Stimulated activated CD4-positive, alpha-beta T cell treated with anti-CD3 and anti-CD28 coated beads, Interleukin-12 subunit alpha, Interleukin-12 subunit beta, amount 100 ng/mL, for 24 hours (primary cell): ENCODE results near the gene ARNT2.

ENCODE experiments used
- DNase-seq, 2 experiments: peaks; one replicate each; pipeline ENCODE4 v3.0.0-alpha.2; 2020; ENCODE audit warnings: low read depth in 2 of 2

The ARNT2 gene

DNA sequence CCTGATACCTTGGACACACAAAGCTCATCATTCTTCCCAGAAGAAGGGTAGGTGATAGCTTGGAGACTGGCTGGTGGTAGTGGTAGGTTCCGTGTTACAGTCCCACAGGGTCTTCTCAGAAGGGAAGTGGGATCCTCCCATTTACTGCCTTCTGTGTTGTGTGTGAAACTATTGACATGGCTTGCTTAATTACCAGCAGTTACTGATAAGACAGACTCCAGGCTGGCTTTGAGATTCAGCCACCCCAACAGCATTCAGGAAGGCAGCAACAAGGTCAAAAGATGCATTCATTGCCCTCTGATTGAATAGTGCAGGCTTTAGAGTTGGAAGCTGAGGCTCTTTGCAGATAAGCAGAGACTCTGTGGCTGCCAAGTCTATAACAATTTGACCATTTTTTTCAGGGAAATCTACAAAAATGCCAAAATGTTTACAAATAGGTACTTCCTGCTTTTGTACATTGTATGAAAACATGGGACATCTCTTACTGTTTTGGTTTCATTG lies 7.7 kb downstream of the ARNT2 start:
- no peak for DNase-seq

DNA sequence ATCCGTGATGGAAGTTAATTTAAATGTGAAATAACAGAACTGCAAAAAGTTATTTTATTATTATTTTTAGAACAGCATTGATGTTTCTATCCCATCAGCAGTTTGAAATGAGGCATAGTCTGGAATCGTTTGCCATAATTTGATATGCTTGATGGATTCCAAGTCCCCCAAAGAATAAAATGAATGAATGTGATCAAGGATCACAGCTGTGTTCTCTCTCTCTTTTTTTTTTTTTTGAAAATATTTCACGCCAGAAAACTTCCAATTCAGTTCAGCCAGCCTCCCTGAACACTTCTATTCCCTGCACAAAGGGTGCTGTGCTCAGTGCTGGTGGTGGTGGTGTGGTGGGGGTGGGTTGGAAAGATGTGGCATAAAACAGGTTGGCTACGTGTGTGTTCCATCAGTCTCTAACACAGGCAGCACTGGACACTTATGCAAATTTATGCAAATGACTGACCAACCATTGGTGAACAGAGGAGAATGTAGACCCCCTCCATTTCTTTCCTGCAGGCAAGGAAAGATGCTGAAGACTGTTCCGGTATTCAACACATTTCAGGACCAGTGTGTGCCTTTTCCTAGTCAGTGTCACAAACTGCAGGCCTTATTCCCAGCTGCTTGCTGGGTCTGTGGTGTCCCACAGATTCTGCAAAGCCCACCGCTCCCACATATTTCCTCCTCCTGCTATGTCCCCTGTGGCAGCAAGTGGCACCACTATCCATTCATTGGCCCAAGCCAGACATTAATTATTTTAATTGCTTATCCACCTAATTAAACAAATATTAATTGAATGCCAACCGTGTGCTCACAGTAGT lies 10.6 kb downstream of the ARNT2 start:
- DNase-seq, result no peak

DNA sequence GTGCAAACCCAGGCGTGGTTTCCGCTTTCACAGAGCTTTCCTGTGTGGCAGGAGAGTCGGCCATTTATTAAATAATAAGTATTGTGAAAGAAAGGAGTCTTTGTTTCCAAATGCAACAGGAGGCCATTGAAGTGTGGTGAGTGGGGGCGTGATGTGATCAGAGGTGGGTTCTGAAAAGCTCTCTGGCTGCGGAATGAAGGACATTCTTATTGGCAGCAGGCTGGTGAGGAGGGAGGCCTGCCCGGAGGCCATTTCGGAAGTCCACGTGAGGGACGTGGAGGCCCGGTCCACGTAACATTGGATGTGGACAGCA lies 11.1 kb downstream of the ARNT2 start:
- DNase-seq, result no peak

DNA sequence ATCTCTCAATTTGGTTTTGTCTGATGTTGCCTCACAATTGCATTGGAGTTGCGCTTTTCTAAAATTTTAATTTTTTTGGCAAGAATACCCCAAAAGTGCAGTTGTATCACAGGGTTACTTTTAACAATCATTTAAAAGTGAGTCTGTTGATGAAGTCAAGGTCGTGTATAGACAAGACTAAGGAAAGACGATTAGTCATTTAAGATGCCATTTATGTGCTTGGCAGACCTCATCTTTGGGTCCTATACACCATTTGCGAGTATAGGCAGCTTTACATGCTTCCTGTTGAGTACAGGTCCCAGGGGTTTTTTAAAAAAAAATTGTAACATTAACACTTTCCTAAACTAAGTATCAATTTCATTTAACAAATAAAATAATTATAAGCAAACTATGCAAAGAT lies 12.5 kb downstream of the ARNT2 start:
- DNase-seq, result no peak

- no peak for DNase-seq
These were observed 14.8 kb downstream of the ARNT2 start for GRCh38 chr15:80418892-80419537.

- no peak for DNase-seq
These were observed 15.4 kb downstream of the ARNT2 start for GRCh38 chr15:80419546-80419945.

GRCh38 chr15:80420658-80421057 lies 16.5 kb downstream of the ARNT2 start:
- no peak for DNase-seq

DNA sequence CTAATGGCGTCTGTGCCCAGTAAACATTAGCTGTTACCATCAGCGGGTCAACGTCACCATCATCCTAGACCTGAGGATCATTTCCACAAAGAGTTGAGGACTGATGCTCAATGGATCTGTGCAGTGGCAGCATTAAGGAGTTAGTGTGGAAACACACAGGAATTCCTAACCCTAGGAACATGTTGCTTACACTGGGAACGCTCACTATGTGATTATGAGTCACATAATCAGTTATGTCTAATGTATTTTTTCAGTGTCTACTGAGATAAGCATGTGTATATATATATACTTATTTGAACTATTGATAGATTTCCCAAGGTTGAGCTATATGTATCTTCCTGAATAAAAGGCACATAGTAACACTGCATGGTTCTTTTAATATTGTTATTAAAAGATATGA lies 19.0 kb downstream of the ARNT2 start:
- no peak for DNase-seq

GRCh38 chr15:80424381-80424780 lies 20.2 kb downstream of the ARNT2 start:
- DNase-seq, result no peak

DNA sequence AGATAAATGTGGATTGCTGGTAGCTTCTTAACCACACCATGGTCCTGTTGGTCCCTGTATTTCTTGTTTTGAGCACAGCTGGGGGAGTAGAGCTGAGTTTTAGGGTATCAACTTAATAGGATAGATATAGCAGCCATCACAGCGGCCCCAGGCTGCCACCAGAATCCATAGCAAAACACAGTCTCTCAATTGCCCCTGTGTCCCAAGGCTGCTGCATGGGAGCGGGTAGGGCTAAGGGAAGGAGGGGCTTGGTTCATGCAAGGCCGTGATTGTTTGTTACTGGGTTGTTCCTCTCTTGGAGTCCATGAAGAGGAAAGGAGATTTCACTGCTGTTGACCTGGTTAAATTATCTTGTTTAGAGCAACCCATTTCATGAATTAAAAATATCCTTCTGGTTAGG lies 22.1 kb downstream of the ARNT2 start:
- no peak for DNase-seq

- DNase-seq, result no peak
These were observed 25.8 kb downstream of the ARNT2 start for GRCh38 chr15:80429964-80430363.

DNA sequence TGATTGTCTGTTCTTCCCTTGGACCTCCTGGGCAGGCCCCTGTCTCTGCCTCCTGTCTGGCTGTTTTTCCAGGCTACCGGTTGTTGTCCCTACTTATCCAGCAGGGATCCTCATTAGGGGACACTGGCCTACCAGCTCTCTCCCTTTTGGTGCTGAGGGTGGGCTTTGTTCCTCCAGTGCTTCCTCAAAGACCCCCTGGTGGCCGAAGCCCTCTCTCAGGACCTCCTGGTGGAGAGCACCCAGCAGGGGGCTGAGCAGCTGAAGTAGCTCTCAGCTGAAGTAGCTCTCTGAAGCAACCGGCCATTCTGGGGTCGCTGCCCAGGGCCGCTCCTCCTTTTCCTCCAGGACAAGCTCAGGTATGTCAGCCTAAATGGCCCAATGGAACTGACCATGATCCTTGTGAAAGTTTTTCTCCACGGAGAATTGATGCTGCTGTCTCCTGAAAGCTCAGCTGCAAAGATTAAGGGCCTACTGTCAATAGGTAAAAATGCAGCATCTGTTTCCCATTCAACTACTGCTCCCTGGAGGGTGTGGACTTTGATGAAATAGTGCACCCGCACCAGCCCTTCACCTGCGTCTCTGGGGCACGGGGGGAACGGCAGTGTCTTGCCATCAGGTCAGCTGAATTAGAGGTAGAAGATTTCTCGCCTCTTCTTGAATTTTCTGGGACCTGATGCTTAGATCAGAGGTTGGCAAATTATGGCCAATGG lies 27.6 kb downstream of the ARNT2 start:
- DNase-seq, result no peak

DNA sequence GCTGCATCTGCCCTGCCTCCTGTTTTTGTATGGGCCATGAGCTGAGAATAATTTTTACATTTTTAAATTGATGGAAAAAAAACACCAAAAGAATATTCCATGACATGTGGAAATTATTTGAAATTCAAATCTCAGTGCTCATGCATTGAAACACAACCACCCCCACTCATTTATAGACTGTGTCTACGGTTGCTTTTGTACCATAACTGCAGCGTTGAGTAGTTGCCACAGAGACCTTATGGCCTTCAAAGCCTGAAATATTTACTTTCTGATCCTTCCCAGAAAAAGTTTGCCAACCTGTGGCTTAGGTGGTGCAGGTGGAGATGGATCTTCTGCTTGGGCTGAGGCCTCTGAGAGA lies 28.1 kb downstream of the ARNT2 start:
- DNase-seq, result no peak

DNA sequence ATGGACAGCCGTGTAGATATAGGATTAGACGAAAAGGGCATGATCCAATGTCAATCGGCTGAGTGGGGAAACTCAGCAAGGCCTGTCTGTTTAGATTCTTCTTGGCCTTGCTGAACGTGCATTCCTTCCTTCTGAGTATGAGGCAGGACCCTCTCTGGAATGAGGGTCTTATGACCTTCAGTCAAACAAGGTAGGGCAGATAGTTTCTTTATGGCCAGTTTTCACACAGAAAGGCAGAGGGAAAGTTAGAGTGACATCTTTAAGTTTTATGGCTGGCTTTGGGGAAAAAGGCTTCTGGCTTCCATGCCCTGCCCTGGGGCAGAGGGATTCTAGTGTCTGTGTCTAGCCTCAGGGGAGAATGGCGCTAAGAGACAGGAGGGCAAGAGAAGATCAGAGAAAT lies 29.7 kb downstream of the ARNT2 start:
- DNase-seq, result no peak

DNA sequence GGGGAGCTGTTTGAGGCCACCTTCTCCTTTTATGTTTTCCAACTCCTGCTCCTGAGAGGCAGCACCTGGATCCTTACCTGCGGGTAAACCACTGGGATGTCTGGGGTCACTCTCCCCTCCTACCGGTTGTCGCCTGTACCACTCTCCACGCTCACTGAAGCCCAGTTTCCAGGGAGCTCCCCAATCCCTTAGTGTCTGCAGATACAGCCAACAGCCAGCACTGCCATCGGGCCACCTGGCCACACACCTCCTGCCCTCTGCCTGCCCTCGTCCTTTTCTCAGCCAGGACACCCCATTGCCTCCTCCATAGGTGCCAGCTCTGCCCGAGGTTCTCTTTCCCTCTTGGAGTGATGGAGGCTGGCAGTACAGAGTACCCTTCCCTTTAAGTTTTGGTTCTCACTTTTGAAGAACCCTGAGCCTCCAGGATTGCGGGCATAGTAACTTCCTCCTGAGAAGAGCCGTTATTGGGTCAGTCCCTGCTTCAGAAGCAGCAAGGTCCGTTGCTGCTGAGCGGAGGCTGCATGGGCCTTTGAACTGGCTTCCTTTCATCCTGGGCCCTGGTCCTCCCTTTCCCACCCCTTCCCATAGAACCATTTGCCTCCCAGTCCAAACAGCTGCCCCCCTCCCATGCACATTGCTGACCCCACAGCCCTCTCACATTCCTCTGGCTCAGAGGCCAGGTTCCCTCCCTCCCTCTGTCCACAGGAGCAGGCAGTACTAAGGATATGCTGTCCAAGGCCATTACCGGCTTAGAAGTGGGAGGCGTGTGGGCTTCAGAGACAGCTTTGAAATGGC lies 30.9 kb downstream of the ARNT2 start:
- DNase-seq, result no peak

DNA sequence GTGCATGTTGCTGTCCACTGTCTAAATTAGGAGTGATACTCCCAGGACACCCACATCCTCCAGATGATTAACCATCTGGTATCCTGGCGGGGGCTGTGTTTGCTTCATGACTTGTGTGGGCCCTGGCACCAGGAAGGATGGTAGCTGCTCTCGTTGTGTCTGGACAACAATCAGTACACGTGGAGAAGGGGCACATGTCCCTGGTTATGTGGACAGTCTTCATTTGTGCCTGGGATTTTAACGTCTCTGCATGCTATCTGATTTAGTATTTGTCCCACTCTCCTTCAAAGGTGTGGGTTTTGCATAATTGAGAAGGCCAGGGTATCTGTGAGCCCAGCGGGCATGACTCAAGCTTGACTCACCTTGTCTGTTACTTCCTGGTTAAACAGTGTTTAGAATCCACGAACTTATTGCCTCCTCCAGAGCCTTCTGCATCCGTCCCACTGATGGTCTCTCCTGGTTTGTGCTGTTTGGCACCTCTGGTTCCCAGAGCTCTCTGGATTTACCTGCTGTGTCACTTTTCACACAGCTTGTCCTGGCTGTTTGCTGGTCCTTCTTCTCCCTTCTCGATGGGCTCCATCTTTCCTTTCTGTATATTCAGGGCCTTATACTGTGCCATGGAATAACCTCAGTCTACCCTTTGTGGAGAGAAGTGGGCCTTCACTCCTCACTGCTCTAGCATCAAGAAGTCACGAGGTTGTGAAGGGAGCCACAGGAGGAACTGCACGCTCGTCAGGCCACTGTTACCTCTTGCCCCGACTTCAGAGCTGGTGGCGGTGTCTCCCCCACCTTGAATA lies 32.5 kb downstream of the ARNT2 start:
- no peak for DNase-seq

DNA sequence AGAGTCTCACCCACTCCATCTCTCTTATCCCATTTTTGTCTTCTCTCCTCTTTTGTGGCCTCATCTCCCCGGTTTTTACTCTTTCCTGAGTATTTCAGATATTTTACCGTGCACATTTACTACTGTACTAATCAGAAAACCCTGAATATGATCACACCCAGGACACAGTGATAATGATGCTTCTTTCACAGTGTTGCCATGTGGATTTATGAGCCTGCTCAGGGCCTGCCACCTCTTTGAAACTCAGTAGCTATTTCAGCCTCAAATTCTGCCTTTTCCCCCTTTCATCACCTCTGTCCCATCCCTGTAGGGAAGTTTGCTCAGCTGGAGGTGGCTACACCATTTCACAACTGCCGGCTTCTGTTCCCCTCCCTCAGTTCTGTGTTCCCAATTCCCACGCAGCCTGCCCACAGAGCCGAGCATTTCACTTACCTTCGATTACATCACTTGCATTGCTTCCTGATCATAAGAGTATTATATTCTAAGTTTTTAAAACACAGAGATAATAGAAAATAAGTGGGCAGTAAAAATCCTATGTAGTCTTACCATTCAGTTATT lies 33.2 kb downstream of the ARNT2 start:
- DNase-seq, result no peak

DNA sequence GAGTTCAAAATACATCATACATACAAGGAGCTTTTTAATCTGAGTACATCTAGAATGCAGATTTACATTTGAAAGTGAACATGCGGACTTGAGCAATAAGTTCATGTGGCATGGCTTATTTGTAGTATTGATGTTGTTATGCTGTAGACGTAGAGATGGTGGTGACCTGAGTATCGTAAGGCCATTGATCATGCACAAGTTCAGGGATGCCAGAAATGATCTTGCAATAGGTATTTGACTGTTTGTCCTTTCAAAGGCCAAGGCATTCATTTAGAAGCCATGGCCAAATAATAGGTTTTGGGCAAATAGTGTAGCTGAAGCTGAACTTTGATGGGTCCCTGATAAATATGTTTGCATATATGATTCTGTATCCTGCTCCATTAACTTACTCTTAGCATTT lies 35.0 kb downstream of the ARNT2 start:
- no peak for DNase-seq

DNA sequence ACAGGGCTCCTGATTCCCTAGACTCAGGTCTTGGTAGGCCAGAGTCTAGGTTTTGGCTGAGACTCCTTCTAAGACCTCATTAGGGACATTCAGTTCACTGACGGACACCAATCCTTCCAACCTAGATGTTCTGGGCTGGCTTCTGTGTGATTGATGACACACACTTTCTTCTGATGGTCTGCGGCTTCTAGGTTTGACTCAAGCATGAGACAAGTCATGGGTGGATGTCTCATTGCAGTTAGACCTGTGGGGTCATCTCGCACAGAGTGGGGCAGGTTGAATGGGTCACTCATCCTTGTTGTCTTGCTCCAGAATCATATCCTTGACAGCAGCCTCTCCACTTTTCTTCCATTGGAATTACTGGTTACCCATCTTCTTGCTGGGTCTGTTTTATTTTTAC lies 35.8 kb downstream of the ARNT2 start:
- DNase-seq, result no peak

DNA sequence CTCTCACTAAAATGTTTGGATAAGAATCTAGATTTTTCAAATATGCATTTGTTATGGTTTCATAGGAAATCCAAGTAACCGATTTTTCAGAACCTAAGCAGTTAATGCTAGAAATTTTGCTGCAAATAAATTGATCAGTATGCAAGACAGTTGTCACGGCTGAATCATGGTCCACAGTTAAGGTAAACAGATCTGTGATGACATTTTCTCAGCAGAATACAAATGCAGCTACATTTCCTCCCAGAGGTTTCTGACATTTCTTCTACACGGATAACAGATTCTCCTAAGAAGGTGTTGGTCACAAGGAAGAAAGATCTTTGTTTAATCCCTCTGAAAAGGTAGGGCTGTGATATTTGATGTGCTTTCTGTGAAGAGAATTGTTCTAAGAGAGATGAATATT lies 36.9 kb downstream of the ARNT2 start:
- DNase-seq, result no peak

- DNase-seq, result no peak
These were observed 37.5 kb downstream of the ARNT2 start for GRCh38 chr15:80441714-80442113.
